Stimulated activated CD4-positive, alpha-beta T cell treated with anti-CD3 and anti-CD28 coated beads, Interleukin-15, amount 100 ng/mL, for 48 hours (primary cell): ENCODE results near the gene MTARC2.
"Not testable (repeated sequence)": the region's sequence is repeated elsewhere in the genome, so short reads cannot be mapped to it uniquely, and the experiment has no call there.

ENCODE experiments used
- DNase-seq, 2 donors: peaks; one replicate each; pipeline ENCODE4 v3.0.0-alpha.2; 2020; ENCODE audit warnings: low read depth in 2 of 2

Gene MTARC2

GRCh38 chr1:220748089-220748934 is at the start of gene MTARC2:
MTARC2 (plus strand) TSS chr1:220748322; CDS start chr1:220748532, 210 bp downstream.
- no peak for DNase-seq

GRCh38 chr1:220698607-220699016 is 49.5 kb upstream of the MTARC2 start:
- DNase-seq: no peak

GRCh38 chr1:220699044-220699443 is 49.1 kb upstream of the MTARC2 start:
- DNase-seq: no peak

- no peak for DNase-seq
Observed at GRCh38 chr1:220700556-220701179, 47.5 kb upstream of the MTARC2 start.

- DNase-seq: no peak
Observed at GRCh38 chr1:220701974-220702373, 46.1 kb upstream of the MTARC2 start.

DNA sequence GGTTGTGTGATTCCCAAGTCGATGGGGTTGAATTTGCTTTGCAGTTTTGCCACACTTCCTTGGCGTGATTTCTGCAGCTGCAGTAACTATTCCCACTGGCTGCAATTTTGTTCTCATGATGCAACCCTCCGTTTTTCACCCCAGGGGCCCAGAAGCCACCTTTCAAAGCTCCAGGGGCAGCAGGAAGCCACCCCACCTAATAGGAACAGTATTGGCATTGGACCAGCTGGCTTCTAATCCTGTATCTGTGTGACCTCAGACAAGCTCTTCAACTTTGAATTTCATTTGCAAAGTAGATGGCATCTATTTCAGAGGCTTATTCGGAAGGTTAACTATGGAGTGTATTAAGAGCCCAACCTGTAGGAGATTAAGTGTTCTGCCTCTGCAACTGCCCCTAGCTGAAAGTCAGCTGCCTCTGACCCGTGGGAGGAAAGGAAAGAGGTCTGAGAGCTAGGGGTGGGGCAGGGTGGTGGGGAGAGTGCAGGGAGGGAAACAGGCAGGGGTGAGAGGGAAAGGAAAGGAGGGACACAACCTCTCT is 45.3 kb upstream of the MTARC2 start:
- DNase-seq: no peak

GRCh38 chr1:220703305-220703704 is 44.8 kb upstream of the MTARC2 start:
- no peak for DNase-seq

DNA sequence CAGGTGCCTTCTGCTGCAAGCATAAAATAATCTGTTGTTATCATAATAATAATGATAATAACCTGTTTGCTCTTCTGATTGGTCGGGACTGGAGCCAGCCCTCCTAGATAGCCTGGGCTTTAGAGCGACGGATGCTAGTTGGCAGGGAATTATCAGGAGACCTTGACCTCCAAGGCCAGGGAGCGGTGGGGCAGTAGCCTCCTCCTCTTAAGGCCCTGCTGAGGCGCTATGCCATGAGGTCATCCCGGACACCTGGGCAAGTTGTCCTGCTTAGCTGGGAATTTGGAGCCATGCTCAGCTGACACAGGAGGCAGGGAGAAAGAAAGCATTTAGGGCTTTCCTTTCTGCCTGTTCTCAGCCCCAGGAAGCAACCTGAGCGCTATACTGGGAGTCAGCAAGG is 42.3 kb upstream of the MTARC2 start:
- DNase-seq: no peak

DNA sequence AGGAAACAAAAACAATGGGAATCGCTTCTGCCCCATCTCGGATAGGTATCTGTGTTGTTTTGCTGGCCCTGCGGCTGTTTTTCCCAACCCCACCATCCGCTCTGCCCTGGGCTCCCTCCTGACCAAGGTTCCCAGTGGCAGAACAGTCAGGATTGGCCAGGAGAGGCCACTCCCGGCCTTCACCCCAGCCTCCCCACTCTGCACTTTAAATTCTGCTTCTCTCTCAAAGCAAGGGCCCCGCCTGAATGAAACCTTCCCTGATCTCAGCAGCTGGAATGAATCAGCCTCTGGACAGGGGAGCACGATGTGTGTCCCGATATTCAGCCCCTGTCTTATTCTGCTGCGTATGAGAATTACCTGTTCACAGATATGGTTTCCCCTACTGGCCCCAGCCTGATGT is 41.6 kb upstream of the MTARC2 start:
- no peak for DNase-seq

DNA sequence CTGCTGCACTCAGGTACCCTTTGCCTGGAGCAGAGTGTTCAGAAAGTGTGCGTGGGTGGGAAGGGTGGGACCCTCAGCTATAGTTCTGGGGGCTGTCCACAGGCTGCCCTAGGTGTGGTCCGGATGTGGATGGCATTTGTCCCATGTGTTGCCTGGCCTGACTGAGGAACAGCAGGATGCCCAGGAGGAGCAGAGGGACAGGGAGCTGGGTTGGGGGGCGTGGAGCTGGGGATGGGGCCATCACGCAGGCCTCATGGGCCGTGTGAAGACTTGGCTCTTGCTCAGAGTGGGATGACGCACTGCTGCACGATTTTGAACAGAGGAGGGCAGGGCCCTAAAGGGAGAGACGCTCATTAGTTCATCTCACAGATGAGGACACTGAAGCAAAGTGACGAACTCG is 41.0 kb upstream of the MTARC2 start:
- DNase-seq: no peak

GRCh38 chr1:220708244-220708643 is 39.9 kb upstream of the MTARC2 start:
- no peak for DNase-seq

DNA sequence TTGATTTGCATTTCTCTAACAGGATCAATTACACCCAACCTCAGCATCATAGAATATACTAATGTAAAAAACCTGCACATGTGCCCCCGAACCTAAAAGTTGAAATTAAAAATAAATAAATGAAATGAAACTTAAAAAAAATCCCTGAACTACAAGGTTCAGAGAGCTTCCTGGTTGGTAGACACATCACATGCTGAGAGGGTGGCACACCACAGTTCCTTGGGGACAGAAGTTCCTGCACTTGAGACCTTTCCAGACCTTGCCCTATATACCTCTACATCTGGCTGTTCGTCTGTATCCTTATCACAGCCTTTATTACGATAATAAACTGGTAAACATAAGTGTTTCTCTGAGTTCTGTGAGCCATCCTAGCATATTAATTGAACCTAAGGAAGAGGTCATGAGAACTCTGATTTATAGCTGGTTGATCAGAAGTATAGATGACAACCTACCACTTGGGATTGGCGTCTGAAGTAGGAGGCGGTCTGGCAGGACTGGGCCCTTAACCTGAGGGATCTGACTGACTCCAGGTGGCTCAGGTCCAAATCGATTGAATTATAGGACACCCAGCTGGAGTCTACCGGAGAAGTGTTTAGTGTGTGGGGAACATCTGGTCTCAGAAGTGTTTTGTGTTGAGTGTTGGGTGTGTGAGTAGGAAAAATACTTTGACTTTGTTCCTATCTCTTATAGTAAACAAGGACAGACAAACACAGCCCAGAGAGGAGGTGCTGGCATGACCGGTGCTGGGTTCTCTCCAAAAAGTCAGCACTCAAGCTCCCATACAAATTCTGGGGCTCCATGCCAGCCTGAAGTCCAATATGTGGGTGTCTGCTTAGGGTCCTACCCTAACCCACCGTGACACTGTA is 39.0 kb upstream of the MTARC2 start:
- no peak for DNase-seq

GRCh38 chr1:220710333-220710732 is 37.8 kb upstream of the MTARC2 start:
- no peak for DNase-seq

- DNase-seq: no peak
Observed at GRCh38 chr1:220711056-220711809, 36.9 kb upstream of the MTARC2 start.

GRCh38 chr1:220715986-220716385 is 32.1 kb upstream of the MTARC2 start:
- not testable (repeated sequence) for DNase-seq

- DNase-seq: no peak
Observed at GRCh38 chr1:220717800-220718640, 30.1 kb upstream of the MTARC2 start.

DNA sequence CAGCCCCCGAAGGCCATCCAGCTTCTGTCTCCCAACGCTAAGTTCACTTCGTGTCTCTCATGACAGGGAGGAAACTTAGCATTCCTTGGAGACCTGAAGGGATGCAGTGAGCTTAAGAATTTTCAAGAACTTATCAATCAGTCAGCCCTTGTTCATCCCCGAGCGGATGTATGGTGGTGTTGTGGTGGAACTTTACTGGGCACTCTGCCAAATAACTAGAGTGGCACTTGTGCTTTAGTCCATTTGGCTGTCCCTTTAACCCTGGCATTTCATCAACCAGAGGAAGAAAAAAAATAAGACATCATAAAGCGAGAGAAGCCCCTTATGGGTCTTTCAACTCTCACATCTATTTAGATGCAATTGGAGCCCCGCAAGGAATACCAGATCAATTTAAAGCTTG is 26.9 kb upstream of the MTARC2 start:
- DNase-seq: not testable (repeated sequence)

GRCh38 chr1:220726634-220727033 is 21.5 kb upstream of the MTARC2 start:
- DNase-seq: no peak

DNA sequence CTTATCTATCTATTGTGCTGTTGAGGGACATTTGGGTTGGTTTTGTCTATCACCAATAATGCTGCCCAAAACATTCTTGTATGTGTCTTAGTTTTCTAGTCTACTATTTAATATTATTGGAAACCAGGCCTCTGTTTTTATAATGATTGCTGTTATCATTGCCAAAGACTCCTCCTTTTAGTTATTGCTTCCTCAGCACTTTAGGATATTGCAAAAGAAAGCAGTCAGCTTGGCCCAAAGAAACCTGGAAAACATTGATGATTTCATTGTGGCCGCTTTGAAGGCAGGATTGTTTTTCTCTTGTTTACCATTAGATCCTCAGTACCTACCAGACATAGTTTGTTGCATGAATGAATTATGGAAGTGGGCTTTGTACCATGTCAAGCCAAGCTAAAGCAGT is 20.6 kb upstream of the MTARC2 start:
- no peak for DNase-seq

- no peak for DNase-seq
Observed at GRCh38 chr1:220730486-220730885, 17.6 kb upstream of the MTARC2 start.
